Activated effector memory CD4-positive, alpha-beta T cell treated with Interleukin-2 at 50 U/mL for 16 hours (primary cell): Measurements from ENCODE around the gene ALOX15.
"Not testable (repeated sequence)": the region's sequence is repeated elsewhere in the genome, so short reads cannot be mapped to it uniquely, and the experiment has no call there.

Source experiments
- DNase-seq: peaks from one replicate; pipeline ENCODE4 v3.0.0-alpha.2; 2020

ALOX15 gene

GRCh38 chr17:4645642-4646041 is 4.2 kb upstream of the ALOX15 start:
- no peak for DNase-seq

GRCh38 chr17:4643676-4644075 is 2.2 kb upstream of the ALOX15 start:
- DNase-seq = no peak

- DNase-seq = no peak
These were observed 808 bp upstream of the ALOX15 start for GRCh38 chr17:4642286-4642685.

- not testable (repeated sequence) for DNase-seq
These were observed 799 bp downstream of the ALOX15 start for GRCh38 chr17:4640569-4641188.

- not testable (repeated sequence) for DNase-seq
These were observed 2.0 kb downstream of the ALOX15 start for GRCh38 chr17:4639301-4640059.

- not testable (repeated sequence) for DNase-seq
These were observed 2.7 kb downstream of the ALOX15 start for GRCh38 chr17:4638766-4639165.

GRCh38 chr17:4636474-4637100 is 4.9 kb downstream of the ALOX15 start:
- no peak for DNase-seq

GRCh38 chr17:4635823-4636375 is 5.6 kb downstream of the ALOX15 start:
- DNase-seq = no peak

GRCh38 chr17:4634976-4635375 is 6.5 kb downstream of the ALOX15 start:
- no peak for DNase-seq

- no peak for DNase-seq
These were observed 7.8 kb downstream of the ALOX15 start for GRCh38 chr17:4633643-4634042.

- no peak for DNase-seq
These were observed 8.9 kb downstream of the ALOX15 start for GRCh38 chr17:4632581-4632920.

GRCh38 chr17:4631836-4632580 is 9.5 kb downstream of the ALOX15 start:
- no peak for DNase-seq

- DNase-seq = no peak
These were observed 10.0 kb downstream of the ALOX15 start for GRCh38 chr17:4631431-4631830.

- no peak for DNase-seq
These were observed 14.7 kb downstream of the ALOX15 start for GRCh38 chr17:4626734-4627256.

GRCh38 chr17:4625181-4625617 is 16.3 kb downstream of the ALOX15 start:
- DNase-seq = no peak

GRCh38 chr17:4624451-4624911 is 17.0 kb downstream of the ALOX15 start:
- DNase-seq = not testable (repeated sequence)

- DNase-seq = no peak
These were observed 18.2 kb downstream of the ALOX15 start for GRCh38 chr17:4623249-4623648.

- no peak for DNase-seq
These were observed 19.1 kb downstream of the ALOX15 start for GRCh38 chr17:4622375-4622774.

GRCh38 chr17:4620531-4621101 is 20.9 kb downstream of the ALOX15 start:
- no peak for DNase-seq

- DNase-seq = no peak
These were observed 23.7 kb downstream of the ALOX15 start for GRCh38 chr17:4617590-4618351.

GRCh38 chr17:4617090-4617489 is 24.4 kb downstream of the ALOX15 start:
- DNase-seq = no peak

- DNase-seq = no peak
These were observed 25.0 kb downstream of the ALOX15 start for GRCh38 chr17:4616476-4616875.
